ENCODE data around the gene E2F6. TPM values are rescaled to one million over a fixed set of nuclear protein-coding genes. Genes with fewer than 3 reads are reported as not detected.

E2F6 gene
- total and polyA plus RNA-seq, 2 of the 13 experiments (the other 11 are each of a cell fraction or from before 2014, with no cell fraction given), result 27.3 to 36.0 TPM

DNA sequence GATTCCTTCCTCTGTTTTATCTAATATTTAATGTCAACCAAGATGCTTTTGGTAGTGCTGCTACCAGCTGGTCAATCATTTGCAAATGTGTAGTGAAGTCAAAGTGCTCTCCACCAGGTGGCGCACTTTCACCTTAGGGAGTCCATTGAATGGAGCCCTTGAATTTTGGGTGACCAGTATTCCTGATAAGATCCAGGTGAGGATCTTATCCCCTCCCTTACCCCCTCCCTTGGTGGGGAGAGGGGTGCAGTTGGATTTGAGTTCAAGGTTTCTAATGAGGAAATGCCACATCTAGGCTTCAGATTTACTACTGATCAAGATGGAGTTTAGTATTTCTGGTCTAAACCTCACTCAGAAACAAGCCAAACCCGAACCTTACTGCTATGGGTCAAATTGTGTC, 12.0 kb upstream of the E2F6 start (continued):
- TF ChIP-seq, protein P1, sequence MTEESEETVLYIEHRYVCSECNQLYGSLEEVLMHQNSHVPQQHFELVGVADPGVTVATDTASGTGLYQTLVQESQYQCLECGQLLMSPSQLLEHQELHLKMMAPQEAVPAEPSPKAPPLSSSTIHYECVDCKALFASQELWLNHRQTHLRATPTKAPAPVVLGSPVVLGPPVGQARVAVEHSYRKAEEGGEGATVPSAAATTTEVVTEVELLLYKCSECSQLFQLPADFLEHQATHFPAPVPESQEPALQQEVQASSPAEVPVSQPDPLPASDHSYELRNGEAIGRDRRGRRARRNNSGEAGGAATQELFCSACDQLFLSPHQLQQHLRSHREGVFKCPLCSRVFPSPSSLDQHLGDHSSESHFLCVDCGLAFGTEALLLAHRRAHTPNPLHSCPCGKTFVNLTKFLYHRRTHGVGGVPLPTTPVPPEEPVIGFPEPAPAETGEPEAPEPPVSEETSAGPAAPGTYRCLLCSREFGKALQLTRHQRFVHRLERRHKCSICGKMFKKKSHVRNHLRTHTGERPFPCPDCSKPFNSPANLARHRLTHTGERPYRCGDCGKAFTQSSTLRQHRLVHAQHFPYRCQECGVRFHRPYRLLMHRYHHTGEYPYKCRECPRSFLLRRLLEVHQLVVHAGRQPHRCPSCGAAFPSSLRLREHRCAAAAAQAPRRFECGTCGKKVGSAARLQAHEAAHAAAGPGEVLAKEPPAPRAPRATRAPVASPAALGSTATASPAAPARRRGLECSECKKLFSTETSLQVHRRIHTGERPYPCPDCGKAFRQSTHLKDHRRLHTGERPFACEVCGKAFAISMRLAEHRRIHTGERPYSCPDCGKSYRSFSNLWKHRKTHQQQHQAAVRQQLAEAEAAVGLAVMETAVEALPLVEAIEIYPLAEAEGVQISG (CRISPR knock-in tag; IDR thresholded peaks at IDR 0.05), result no peak
- TF ChIP-seq ZNF605 (CRISPR knock-in tag; IDR thresholded peaks at IDR 0.05) (no peak), RFX1 (IDR thresholded peaks at IDR 0.05) (no peak), MBD4 (IDR thresholded peaks at IDR 0.05; ENCODE audit: borderline replicate concordance, low read length) (no peak), GATAD1 (CRISPR knock-in tag; IDR thresholded peaks at IDR 0.05) (no peak), ZBTB26 (CRISPR knock-in tag; IDR thresholded peaks at IDR 0.05; ENCODE audit: borderline replicate concordance) (no peak), ZNF382 (CRISPR knock-in tag; IDR thresholded peaks at IDR 0.05; ENCODE audit: borderline replicate concordance) (no peak), KDM5A (IDR thresholded peaks at IDR 0.05; ENCODE audit: borderline replicate concordance, low read length) (no peak), ZNF629 (CRISPR knock-in tag; conservative IDR thresholded peaks at IDR 0.05) (no peak), PRMT3 (CRISPR knock-in tag; IDR thresholded peaks at IDR 0.05; ENCODE audit: borderline replicate concordance, low read depth) (no peak), JARID2 (CRISPR knock-in tag; IDR thresholded peaks at IDR 0.05; ENCODE audit: insufficient replicate concordance) (no peak), KLF12 (CRISPR knock-in tag; IDR thresholded peaks at IDR 0.05; ENCODE audit: borderline replicate concordance) (no peak), ZNF121 (CRISPR knock-in tag; IDR thresholded peaks at IDR 0.05) (no peak), ZNF230 (CRISPR knock-in tag; IDR thresholded peaks at IDR 0.05) (no peak), ZFP36 (IDR thresholded peaks at IDR 0.05; ENCODE audit: borderline replicate concordance, low read depth, low read length, partially characterized antibody) (no peak), HNRNPLL (IDR thresholded peaks at IDR 0.05; ENCODE audit: low read depth, low read length, poor library complexity, severe bottlenecking) (no peak), CHD4 (IDR thresholded peaks at IDR 0.05; ENCODE audit: borderline replicate concordance, low read length) (no peak), ARNT (IDR thresholded peaks at IDR 0.05) (no peak), FOXJ3 (CRISPR knock-in tag; IDR thresholded peaks at IDR 0.05; ENCODE audit: borderline replicate concordance) (no peak), HCFC1 (IDR thresholded peaks at IDR 0.05; ENCODE audit: low read depth, low read length) (no peak), KDM6A (CRISPR knock-in tag; IDR thresholded peaks at IDR 0.05; ENCODE audit: low read depth) (no peak)
- TF ChIP-seq, protein P2, sequence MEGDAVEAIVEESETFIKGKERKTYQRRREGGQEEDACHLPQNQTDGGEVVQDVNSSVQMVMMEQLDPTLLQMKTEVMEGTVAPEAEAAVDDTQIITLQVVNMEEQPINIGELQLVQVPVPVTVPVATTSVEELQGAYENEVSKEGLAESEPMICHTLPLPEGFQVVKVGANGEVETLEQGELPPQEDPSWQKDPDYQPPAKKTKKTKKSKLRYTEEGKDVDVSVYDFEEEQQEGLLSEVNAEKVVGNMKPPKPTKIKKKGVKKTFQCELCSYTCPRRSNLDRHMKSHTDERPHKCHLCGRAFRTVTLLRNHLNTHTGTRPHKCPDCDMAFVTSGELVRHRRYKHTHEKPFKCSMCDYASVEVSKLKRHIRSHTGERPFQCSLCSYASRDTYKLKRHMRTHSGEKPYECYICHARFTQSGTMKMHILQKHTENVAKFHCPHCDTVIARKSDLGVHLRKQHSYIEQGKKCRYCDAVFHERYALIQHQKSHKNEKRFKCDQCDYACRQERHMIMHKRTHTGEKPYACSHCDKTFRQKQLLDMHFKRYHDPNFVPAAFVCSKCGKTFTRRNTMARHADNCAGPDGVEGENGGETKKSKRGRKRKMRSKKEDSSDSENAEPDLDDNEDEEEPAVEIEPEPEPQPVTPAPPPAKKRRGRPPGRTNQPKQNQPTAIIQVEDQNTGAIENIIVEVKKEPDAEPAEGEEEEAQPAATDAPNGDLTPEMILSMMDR (CRISPR knock-in tag; IDR thresholded peaks at IDR 0.05), result peak; percentile 95
- TF ChIP-seq, protein P3, sequence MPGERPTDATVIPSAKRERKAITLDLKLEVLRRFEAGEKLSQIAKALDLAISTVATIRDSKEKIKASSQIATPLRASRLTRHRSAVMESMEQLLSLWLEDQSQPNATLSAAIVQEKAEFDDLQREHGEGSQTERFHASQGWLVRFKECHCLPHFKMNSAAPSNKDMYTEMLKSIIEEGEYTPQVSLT (CRISPR knock-in tag; IDR thresholded peaks at IDR 0.05; ENCODE audit: borderline replicate concordance, low read depth), result no peak

Data from HepG2 (cell line).